Upper lobe of left lung (tissue), 6 donors: ENCODE measurements around the gene EFCC1. TPM values are rescaled to one million over a fixed set of nuclear protein-coding genes. Genes with fewer than 3 reads are reported as not detected.

Source experiments
- ATAC-seq, 2 donors: fragments of 200-7000 bp; cut with Tn5 transposase; one replicate each; pipeline ENCODE4 v1.9.1; 2022; ENCODE audit warnings: mild to moderate bottlenecking in 2 of 2, moderate library complexity in 2 of 2; ENCODE audit not compliant: low FRiP score in 2 of 2
- DNase-seq, 2 donors: peaks; one replicate each; pipeline ENCODE4 v3.0.0-alpha.2; 2019 to 2020
- H3K27ac ChIP-seq, 4 donors: fragments of 200-600 bp; sonication (generic); one replicate each; pipeline ENCODE4 v1.5.1; 2016 to 2019
- H3K27me3 ChIP-seq, 4 donors: fragments of 200-600 bp; sonication (generic); one replicate each; pipeline ENCODE4 v1.5.1; 2017 to 2019
- H3K36me3 ChIP-seq, 4 donors: fragments of 200-600 bp; sonication (generic); one replicate each; pipeline ENCODE4 v1.5.1; 2016 to 2019
- H3K4me1 ChIP-seq, 4 donors: fragments of 200-600 bp; sonication (generic); one replicate each; pipeline ENCODE4 v1.5.1; 2018 to 2019
- H3K4me3 ChIP-seq, 4 donors: fragments of 200-600 bp; sonication (generic); one replicate each; pipeline ENCODE4 v1.5.1; 2017 to 2019; ENCODE audit warnings: mild to moderate bottlenecking in 2 of 4, moderate library complexity in 1 of 4
- H3K9me3 ChIP-seq, 4 donors: fragments of 200-600 bp; sonication (generic); one replicate each; pipeline ENCODE4 v1.5.1; 2018 to 2019
- CTCF ChIP-seq, 6 experiments: fragments of 450-650 bp in 4 of 6; fragments of 200-600 bp in 2 of 6; sonication (generic) in 2 of 6; IDR thresholded peaks; one replicate each; pipeline ENCODE4 v1.5.1; 2016 to 2019; ENCODE audit warnings: antibody characterized with exemption in 6 of 6
- EP300 ChIP-seq, 4 donors: sonication (generic); formaldehyde crosslinking; IDR thresholded peaks; one replicate each; pipeline ENCODE4 v1.5.1; 2017; ENCODE audit warnings: antibody characterized with exemption in 4 of 4, control low read depth in 2 of 4
- POLR2A ChIP-seq, 4 donors: fragments of 450-650 bp; IDR thresholded peaks; one replicate each; pipeline ENCODE4 v1.5.1; 2016 to 2017; ENCODE audit warnings: antibody characterized with exemption in 4 of 4, mild to moderate bottlenecking in 2 of 4
- POLR2AphosphoS5 ChIP-seq, 2 donors: sonication (generic); formaldehyde crosslinking; IDR thresholded peaks; one replicate each; pipeline ENCODE4 v1.5.1; 2017; ENCODE audit warnings: antibody characterized with exemption in 2 of 2
- WGBS, 2 donors: methylation state at CpG; one replicate each; pipeline ENCODE4 v1.1.5; 2017 to 2018; 5-methylcytosine and 5-hydroxymethylcytosine counted together
- total RNA-seq, 6 donors: library from RNA; depleted of rRNA in 4 of 6; stranded (reverse); fragments of >200 nt in 4 of 6; gene quantifications; one replicate each; pipeline versions ENCODE4 v1.1.0 to v1.2.1, GENCODE V29; 2016 to 2021
- donor health status: DM: no; HTN: no; CAD: no; lungs with moderate emphysema.
- donor health status: DM: no; HTN: yes; CAD: no; lungs with severe emphysema.

EFCC1 gene
- total RNA-seq, 6 donors from 2014 or later: 3.1 to 20.6 (median 11.4) TPM

- DNase-seq (peak in 1 of 2 donors; percentile 74), ATAC-seq (peak in 1 of 2 donors; percentile 12)
- no peak for TF ChIP-seq POLR2A (IDR thresholded peaks at IDR 0.05)
- TF ChIP-seq POLR2AphosphoS5 (IDR thresholded peaks at IDR 0.05): no peak
- TF ChIP-seq EP300 (IDR thresholded peaks at IDR 0.05): no peak
- TF ChIP-seq CTCF (IDR thresholded peaks at IDR 0.05): no peak
- Histone ChIP-seq H3K27me3 (no peaks in the 10 kb centered on the region), H3K27ac (peak overlapping the region in 1 of 4 donors; percentile 43), H3K4me1 (peaks cover 3 to 10% (median 6%) of the 10 kb centered on the region in 4 donors), H3K4me3 (no peak overlapping the region), H3K36me3 (no peaks in the 10 kb centered on the region), H3K9me3 (no peaks in the 10 kb centered on the region)
- WGBS, 2 donors: 85 to 95% methylated on average over 9 to 19 of the region's 19 CpGs
Observed at GRCh38 chr3:129061023-129061887, 60.2 kb downstream of the EFCC1 start.

DNA sequence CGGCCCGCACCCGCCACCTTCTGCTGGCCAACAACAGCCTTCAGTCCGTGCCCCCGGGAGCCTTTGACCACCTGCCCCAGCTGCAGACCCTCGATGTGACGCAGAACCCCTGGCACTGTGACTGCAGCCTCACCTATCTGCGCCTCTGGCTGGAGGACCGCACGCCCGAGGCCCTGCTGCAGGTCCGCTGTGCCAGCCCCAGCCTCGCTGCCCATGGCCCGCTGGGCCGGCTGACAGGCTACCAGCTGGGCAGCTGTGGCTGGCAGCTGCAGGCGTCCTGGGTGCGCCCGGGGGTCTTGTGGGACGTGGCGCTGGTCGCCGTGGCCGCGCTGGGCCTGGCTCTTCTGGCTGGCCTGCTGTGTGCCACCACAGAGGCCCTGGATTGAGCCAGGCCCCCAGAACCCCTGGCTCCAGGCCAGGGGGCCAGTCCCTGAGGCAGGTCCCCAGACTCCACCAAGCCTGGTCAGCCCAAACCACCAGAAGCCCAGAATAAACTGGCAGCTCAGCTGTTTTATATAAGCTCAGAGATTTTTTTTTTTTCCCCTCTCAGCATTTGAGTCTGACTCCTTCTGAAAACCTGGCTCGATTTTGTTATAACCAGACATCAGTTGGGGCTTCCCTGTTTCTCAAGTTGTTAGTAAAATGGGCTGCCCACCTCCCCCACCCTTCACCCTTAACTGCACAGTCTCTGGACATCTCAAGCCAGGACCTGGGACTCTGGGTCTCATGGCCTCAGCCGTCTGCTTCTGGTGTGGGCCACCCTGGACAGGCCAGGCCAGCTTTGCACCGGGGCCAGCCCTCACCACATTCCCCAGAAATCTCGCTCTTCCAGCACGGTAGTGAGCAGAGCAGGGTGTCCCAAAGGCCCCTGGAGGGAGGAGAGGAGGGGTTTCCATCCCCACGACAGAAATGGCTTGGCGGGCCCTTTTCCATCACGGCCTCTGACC is 61.1 kb downstream of the EFCC1 start:
- Histone ChIP-seq H3K4me1 (peaks cover 3 to 10% (median 6%) of the 10 kb centered on the region in 4 donors), H3K27ac (no peak overlapping the region), H3K4me3 (no peak overlapping the region), H3K36me3 (no peaks in the 10 kb centered on the region), H3K27me3 (no peaks in the 10 kb centered on the region), H3K9me3 (no peaks in the 10 kb centered on the region)
- ATAC-seq: no peak
- TF ChIP-seq POLR2A (IDR thresholded peaks at IDR 0.05) (no peak), EP300 (IDR thresholded peaks at IDR 0.05) (no peak), POLR2AphosphoS5 (IDR thresholded peaks at IDR 0.05) (no peak), CTCF (IDR thresholded peaks at IDR 0.05) (no peak)
- 83 to 94% methylated on average over 10 to 32 of the region's 32 CpGs for WGBS, 2 donors
- peak in 1 of 2 donors; percentile 76 for DNase-seq

DNA sequence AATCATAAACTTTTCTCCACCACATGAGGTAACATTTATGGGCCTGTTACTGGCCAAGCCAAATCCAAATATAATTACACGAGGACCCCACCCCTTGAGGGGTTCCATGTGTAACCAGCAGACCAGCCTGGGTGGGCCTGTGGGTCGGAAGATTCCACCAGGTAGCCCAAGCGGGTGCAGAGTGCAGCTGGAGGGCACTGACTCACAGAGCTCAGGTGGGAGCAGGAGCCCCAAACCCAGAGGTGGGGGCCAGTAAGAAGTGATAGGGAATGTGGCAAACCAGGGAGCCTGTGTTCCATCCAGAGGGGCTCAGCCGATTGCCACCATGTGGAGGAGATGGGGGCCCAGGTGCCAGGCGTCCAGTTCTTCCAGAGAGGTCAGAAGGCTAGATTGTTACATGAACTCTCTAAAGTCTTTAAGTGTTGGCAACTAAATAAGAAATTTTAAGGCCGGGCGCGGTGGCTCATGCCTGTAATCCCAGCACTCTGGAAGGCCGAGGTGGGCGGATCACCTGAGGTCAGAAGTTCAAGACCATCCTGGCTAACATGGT is 62.1 kb downstream of the EFCC1 start:
- no peak overlapping the region for H3K4me3 ChIP-seq
- H3K36me3 ChIP-seq: no peaks in the 10 kb centered on the region
- DNase-seq (peak in 1 of 2 donors; percentile 13), ATAC-seq (no peak)
- TF ChIP-seq EP300 (IDR thresholded peaks at IDR 0.05) (no peak), POLR2A (IDR thresholded peaks at IDR 0.05) (no peak)
- no peaks in the 10 kb centered on the region for H3K9me3 ChIP-seq
- no peaks in the 10 kb centered on the region for H3K27me3 ChIP-seq
- 80 to 92% methylated on average over 10 of the region's 10 CpGs for WGBS, 2 donors
- no peak overlapping the region for H3K27ac ChIP-seq
- H3K4me1 ChIP-seq: peaks cover 2 to 10% (median 6%) of the 10 kb centered on the region in 4 donors

GRCh38 chr3:129063841-129064482 is 62.9 kb downstream of the EFCC1 start:
- Histone ChIP-seq H3K27ac (no peak overlapping the region), H3K4me3 (no peak overlapping the region), H3K9me3 (no peaks in the 10 kb centered on the region), H3K36me3 (no peaks in the 10 kb centered on the region), H3K27me3 (no peaks in the 10 kb centered on the region), H3K4me1 (peaks cover 0 to 11% (median 6%) of the 10 kb centered on the region in 4 donors)
- peak in 1 of 2 donors; percentile 24 for DNase-seq
- no peak for TF ChIP-seq POLR2A (IDR thresholded peaks at IDR 0.05)
- TF ChIP-seq EP300 (IDR thresholded peaks at IDR 0.05): no peak
- no peak for TF ChIP-seq CTCF (IDR thresholded peaks at IDR 0.05)
- no peak for TF ChIP-seq POLR2AphosphoS5 (IDR thresholded peaks at IDR 0.05)
- 82 to 98% methylated on average over 7 to 13 of the region's 15 CpGs for WGBS, 2 donors
- no peak for ATAC-seq
